Measurements from ENCODE around the gene INTS11. TPM values are rescaled to one million over a fixed set of nuclear protein-coding genes. Genes with fewer than 3 reads are reported as not detected.
A peak's percentile ranks its signal among the peaks of the same experiment; 100 is the strongest.

Gene INTS11
- total RNA-seq, 1 experiment from 2014 or later: 161 TPM

- Histone ChIP-seq H4K20me1 (ENCODE audit: insufficient read depth) (peaks cover 4% of the 10 kb centered on the region; the same call in 1 of the 2 replicates), H3K9me3 (ENCODE audit: control insufficient read depth in 1 of 2, insufficient read depth in 1 of 2, low read depth in 1 of 2, low read length in 2 of 2) (no peaks in the 10 kb centered on the region), H2AFZ (ENCODE audit: low read depth, low read length, poor library complexity, severe bottlenecking) (no peak overlapping the region), H3K9ac (ENCODE audit: low read length) (peak overlapping the region; percentile 96), H3K27me3 (ENCODE audit: insufficient read depth, low read length) (no peaks in the 10 kb centered on the region), H3K4me2 (ENCODE audit: low read length) (peak overlapping the region; percentile 76), H3K79me2 (ENCODE audit: insufficient read depth, low read length) (peaks cover 53% of the 10 kb centered on the region), H3K4me3 (replicated peaks in 1 of 2; ENCODE audit: low read depth in 1 of 2, low read length in 2 of 2) (peak overlapping the region; percentile 69 to 87), H3K27ac (ENCODE audit: low read depth, low read length) (peak overlapping the region; percentile 80), H3K4me1 (ENCODE audit: control insufficient read depth in 1 of 2, insufficient read depth in 2 of 2, low read length in 2 of 2) (peaks cover 13 to 22% of the 10 kb centered on the region in 2 experiments), H3K9me2 (ENCODE audit: insufficient read depth) (no peaks in the 10 kb centered on the region), H3K36me3 (ENCODE audit: control insufficient read depth in 1 of 2, insufficient read depth in 2 of 2, low read length in 2 of 2) (peaks cover 0 to 4% of the 10 kb centered on the region in 2 experiments; a peak in 2 of 4 replicates)
- DNase-seq (ENCODE audit: low read depth, low spot score): no peak
- ChIA-PET CTCF (no interaction called here), POLR2A (no interaction called here), RAD21 (ENCODE audit: low non-redundant PET in 1 of 2, low total read pairs in 2 of 2, uncharacterized antibody in 2 of 2, unreplicated experiment in 2 of 2) (no interaction called here)
- no TSS peak for BruUV-seq (replicated peaks)
- 0 out of 2 replicates have a peak, but pooled peaks have one; percentile 4 for ATAC-seq
- TF ChIP-seq SP1 (IDR thresholded peaks at IDR 0.05; ENCODE audit: low read depth) (no peak; the same call in 1 of the 2 replicates), ZFX (IDR thresholded peaks at IDR 0.05) (no peak), SIN3A (IDR thresholded peaks at IDR 0.05; ENCODE audit: low read depth) (0 out of 2 replicates have a peak, but pooled peaks have one; percentile 14), JUND (IDR thresholded peaks at IDR 0.05) (no peak), RAD21 (IDR thresholded peaks at IDR 0.05; ENCODE audit: low read depth) (no peak)
- TF ChIP-seq, protein P1, sequence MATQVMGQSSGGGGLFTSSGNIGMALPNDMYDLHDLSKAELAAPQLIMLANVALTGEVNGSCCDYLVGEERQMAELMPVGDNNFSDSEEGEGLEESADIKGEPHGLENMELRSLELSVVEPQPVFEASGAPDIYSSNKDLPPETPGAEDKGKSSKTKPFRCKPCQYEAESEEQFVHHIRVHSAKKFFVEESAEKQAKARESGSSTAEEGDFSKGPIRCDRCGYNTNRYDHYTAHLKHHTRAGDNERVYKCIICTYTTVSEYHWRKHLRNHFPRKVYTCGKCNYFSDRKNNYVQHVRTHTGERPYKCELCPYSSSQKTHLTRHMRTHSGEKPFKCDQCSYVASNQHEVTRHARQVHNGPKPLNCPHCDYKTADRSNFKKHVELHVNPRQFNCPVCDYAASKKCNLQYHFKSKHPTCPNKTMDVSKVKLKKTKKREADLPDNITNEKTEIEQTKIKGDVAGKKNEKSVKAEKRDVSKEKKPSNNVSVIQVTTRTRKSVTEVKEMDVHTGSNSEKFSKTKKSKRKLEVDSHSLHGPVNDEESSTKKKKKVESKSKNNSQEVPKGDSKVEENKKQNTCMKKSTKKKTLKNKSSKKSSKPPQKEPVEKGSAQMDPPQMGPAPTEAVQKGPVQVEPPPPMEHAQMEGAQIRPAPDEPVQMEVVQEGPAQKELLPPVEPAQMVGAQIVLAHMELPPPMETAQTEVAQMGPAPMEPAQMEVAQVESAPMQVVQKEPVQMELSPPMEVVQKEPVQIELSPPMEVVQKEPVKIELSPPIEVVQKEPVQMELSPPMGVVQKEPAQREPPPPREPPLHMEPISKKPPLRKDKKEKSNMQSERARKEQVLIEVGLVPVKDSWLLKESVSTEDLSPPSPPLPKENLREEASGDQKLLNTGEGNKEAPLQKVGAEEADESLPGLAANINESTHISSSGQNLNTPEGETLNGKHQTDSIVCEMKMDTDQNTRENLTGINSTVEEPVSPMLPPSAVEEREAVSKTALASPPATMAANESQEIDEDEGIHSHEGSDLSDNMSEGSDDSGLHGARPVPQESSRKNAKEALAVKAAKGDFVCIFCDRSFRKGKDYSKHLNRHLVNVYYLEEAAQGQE (IDR thresholded peaks at IDR 0.05; ENCODE audit: low read depth): no peak
- intact Hi-C loops (cut with micrococcal nuclease): no loop called here
Measured at GRCh38 chr1:1325288-1326074, 1.0 kb upstream of the INTS11 start.

All from HCT116 (cell line).